Pancreas (tissue), 10 donors: ENCODE data around the gene LINS1. TPM values are rescaled to one million over a fixed set of nuclear protein-coding genes. Genes with fewer than 3 reads are reported as not detected.

ENCODE experiments used
- ATAC-seq, 4 donors: fragments of 200-7000 bp; cut with Tn5 transposase; one replicate each; pipeline versions ENCODE4 v1.8.0 to v1.9.1; 2020; ENCODE audit warnings: mild to moderate bottlenecking in 4 of 4, moderate library complexity in 4 of 4
- DNase-seq, 6 donors: peaks; one replicate each; pipeline ENCODE4 v3.0.0-alpha.2; 2020
- FAIRE-seq: peaks from 2 replicates; lab custom pipeline; 2012; peaks lifted over from hg19 to GRCh38; lab: Jason Lieb, UNC
- H3K27ac ChIP-seq, 4 donors: fragments of 200-600 bp; sonication (generic); 1 replicate in 3 of 4; 2 replicates in 1 of 4; pipeline versions ENCODE4 v1.5.0 to v1.8.0; 2020
- H3K27me3 ChIP-seq, 4 donors: fragments of 200-600 bp; one replicate each; pipeline ENCODE4 v1.8.0; 2021
- H3K36me3 ChIP-seq, 3 donors: fragments of 200-600 bp; sonication (generic) in 1 of 3; one replicate each; pipeline versions ENCODE4 v1.5.0 to v1.8.0; 2020 to 2021
- H3K4me1 ChIP-seq, 3 donors: fragments of 200-600 bp; one replicate each; pipeline ENCODE4 v1.8.0; 2021
- H3K4me3 ChIP-seq, 4 donors: fragments of 200-600 bp; sonication (generic) in 2 of 4; one replicate each; pipeline versions ENCODE4 v1.5.0 to v1.8.0; 2020 to 2021
- H3K9me3 ChIP-seq, 4 donors: fragments of 200-600 bp; one replicate each; pipeline ENCODE4 v1.8.0; 2021
- CTCF ChIP-seq, 4 donors: fragments of 200-600 bp; sonication (generic) in 3 of 4; IDR thresholded peaks; one replicate each; pipeline versions ENCODE4 v1.5.0 to v1.8.0; 2021; ENCODE audit warnings: antibody characterized with exemption in 4 of 4
- WGBS, 2 donors: extraction: QIAGEN DNeasy Blood & Tissue Kit; methylation state at CpG; one replicate each; pipeline ENCODE4 v1.1.7; 2013; 5-methylcytosine and 5-hydroxymethylcytosine counted together
- intact Hi-C, 3 donors: fragments of 100-400 bp; cut with DNase I; formaldehyde crosslinking; loops; one replicate each; pipeline versions ENCODE4 v1.11.1 to v1.14.2; 2022
- polyA plus RNA-seq, 2 donors: library from polyadenylated mRNA; stranded (reverse); fragments of 200-250 nt; gene quantifications; one replicate each; pipeline ENCODE4 v1.2.3, GENCODE V29; 2013
- total RNA-seq, 6 donors: library from RNA; stranded (reverse); fragmentation: NEBNext Ultra II Directional in 4 of 6; extraction: Animal tissue kit (Norgen Biotek cat#: 25700) in 4 of 6; gene quantifications; one replicate each; pipeline versions ENCODE4 v1.2.1 to v1.2.4, GENCODE V29; 2021 to 2023
- donor health status: healthy with polysubstance abuse.
- donor health status: DM: no; HTN: no; CAD: no; lungs with moderate emphysema.
- donor health status: DM: no; HTN: no; CAD: no.
- donor health status: control.
- donor health status: control.
- donor health status: Bipolar disorder and iron deficiency.
- donor health status: DM: yes; HTN: yes; CAD: no.
- donor health status: DM: no; HTN: no; CAD: no.
- donor health status: DM: no; HTN: no; CAD: no.
- donor health status: DM: yes; HTN: yes; CAD: no.

The LINS1 gene
- total and polyA plus RNA-seq, 8 donors: 3.0 to 9.1 (median 4.6) TPM

GRCh38 chr15:100580414-100580813 is 21.6 kb downstream of the LINS1 start:
- no peaks in the 10 kb centered on the region for H3K9me3 ChIP-seq
- H3K4me3 ChIP-seq: no peak overlapping the region
- FAIRE-seq: no peak
- intact Hi-C loops: no loop called here
- ATAC-seq: no peak
- no peak overlapping the region for H3K27ac ChIP-seq
- no peaks in the 10 kb centered on the region for H3K36me3 ChIP-seq
- no peaks in the 10 kb centered on the region for H3K27me3 ChIP-seq
- no peaks in the 10 kb centered on the region for H3K4me1 ChIP-seq
- no peak for DNase-seq
- 93 to 94% methylated on average over 4 of the region's 4 CpGs for WGBS, 2 donors
- no peak for TF ChIP-seq CTCF (IDR thresholded peaks at IDR 0.05)

DNA sequence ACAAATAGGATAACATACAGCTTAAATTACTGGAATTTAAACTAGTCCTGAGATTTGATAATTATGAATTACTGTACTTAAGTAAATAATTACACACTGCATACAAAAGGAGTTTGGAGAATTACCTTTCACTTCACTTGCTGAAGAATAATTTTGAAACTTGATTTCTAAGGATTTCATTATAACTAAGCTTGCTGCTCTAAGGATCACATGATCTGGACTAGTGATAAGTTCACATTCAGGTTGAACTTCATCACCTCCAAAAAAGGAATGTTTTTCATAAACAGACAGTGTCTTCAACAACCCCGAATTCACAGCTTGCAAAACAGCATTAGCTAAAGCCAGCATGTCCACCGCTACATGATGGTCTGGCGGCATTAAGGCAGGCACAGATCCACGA is 28.5 kb downstream of the LINS1 start:
- ATAC-seq (no peak), FAIRE-seq (no peak), DNase-seq (no peak)
- intact Hi-C loops: loop anchor here in 2 of 3 donors (5.0 to 10.0 kb wide), 2 partner anchors 226 to 229 kb away; partner anchors contain the start of gene ADAMTS17 (in 1 of the 2)
- H3K27me3 ChIP-seq: no peaks in the 10 kb centered on the region
- WGBS, 2 donors: 91 to 93% methylated on average over 4 of the region's 4 CpGs
- no peaks in the 10 kb centered on the region for H3K4me1 ChIP-seq
- no peak for TF ChIP-seq CTCF (IDR thresholded peaks at IDR 0.05)
- H3K9me3 ChIP-seq: no peaks in the 10 kb centered on the region
- no peaks in the 10 kb centered on the region for H3K36me3 ChIP-seq
- no peak overlapping the region for H3K27ac ChIP-seq
- no peak overlapping the region for H3K4me3 ChIP-seq

DNA sequence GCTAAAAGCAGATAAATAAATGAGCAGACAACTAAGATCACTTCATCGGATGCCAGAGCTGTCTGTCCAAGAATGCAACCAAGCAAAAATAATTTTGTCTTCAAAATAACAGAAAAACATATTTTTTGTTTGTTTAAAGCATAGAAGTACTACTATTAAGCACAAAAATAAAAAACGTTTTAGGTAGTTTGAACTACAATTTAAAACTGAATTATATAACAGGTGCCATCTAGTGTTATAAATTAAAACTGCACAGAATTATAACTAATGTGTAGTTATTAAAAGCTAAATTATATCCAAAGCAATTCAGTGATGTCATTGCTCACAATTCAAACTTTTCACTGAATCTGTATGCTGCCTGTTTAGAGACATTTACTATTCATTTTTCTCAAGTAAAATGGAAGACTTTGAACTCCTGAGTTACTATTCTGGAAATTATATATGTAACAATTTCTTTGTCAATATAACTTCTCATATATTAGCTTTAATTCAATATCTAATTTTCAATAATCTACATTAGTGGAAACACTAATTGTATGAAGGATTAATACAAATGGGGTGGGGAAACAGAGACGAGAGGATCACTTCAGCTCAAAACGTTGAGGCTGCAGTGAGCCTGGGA is 29.5 kb downstream of the LINS1 start:
- 65 to 67% methylated on average over 4 of the region's 4 CpGs for WGBS, 2 donors
- no peaks in the 10 kb centered on the region for H3K9me3 ChIP-seq
- no peaks in the 10 kb centered on the region for H3K4me1 ChIP-seq
- no peaks in the 10 kb centered on the region for H3K27me3 ChIP-seq
- no peak overlapping the region for H3K4me3 ChIP-seq
- FAIRE-seq (peak; percentile 95), DNase-seq (no peak), ATAC-seq (peak in 1 of 4 donors; percentile 59)
- H3K27ac ChIP-seq: no peak overlapping the region
- TF ChIP-seq CTCF (IDR thresholded peaks at IDR 0.05): peak in 3 of 4 donors; percentile 9 to 38 (median 32)
- intact Hi-C loops: loop anchor here in 2 of 3 donors (5.0 to 10.0 kb wide), 2 partner anchors 225 to 228 kb away; partner anchors contain the start of gene ADAMTS17 (in 1 of the 2)
- no peaks in the 10 kb centered on the region for H3K36me3 ChIP-seq

- Histone ChIP-seq H3K4me3 (no peak overlapping the region), H3K36me3 (no peaks in the 10 kb centered on the region), H3K27me3 (no peaks in the 10 kb centered on the region), H3K4me1 (no peaks in the 10 kb centered on the region), H3K27ac (no peak overlapping the region), H3K9me3 (no peaks in the 10 kb centered on the region)
- ATAC-seq: no peak
- intact Hi-C loops: loop anchor here in 2 of 3 donors (5.0 to 10.0 kb wide), 2 partner anchors 224 to 227 kb away; partner anchors contain the start of gene ADAMTS17 (in 1 of the 2)
- no peak for TF ChIP-seq CTCF (IDR thresholded peaks at IDR 0.05)
- FAIRE-seq: no peak
- no peak for DNase-seq
- WGBS, 2 donors: 75 to 82% methylated on average over 6 of the region's 6 CpGs
Measured at GRCh38 chr15:100571592-100572167, 30.3 kb downstream of the LINS1 start.
